ENCODE results near the gene MEIOB.

GRCh38 chr16:1816396-1817275 is 55.3 kb downstream of the MEIOB start:
- no peak for TF ChIP-seq REST (IDR thresholded peaks at IDR 0.05; ENCODE audit: insufficient read depth in 1 of 2, low read depth in 2 of 2, low read length in 2 of 2)
- no peak for TF ChIP-seq POLR2AphosphoS5 (IDR thresholded peaks at IDR 0.05; ENCODE audit: low read depth, low read length)
- no peak for TF ChIP-seq FOXP2 (optimal IDR thresholded peaks at IDR 0.05; ENCODE audit: borderline replicate concordance, extremely low read depth, extremely low read length, insufficient read depth)
